HepG2 (cell line): ENCODE data around the gene CAPS. TPM values are rescaled to one million over a fixed set of nuclear protein-coding genes. Genes with fewer than 3 reads are reported as not detected.

Experiments used
- ATF7-NPFF ChIP-seq: sonication (generic); formaldehyde crosslinking; IDR thresholded peaks from 2 replicates; pipeline ENCODE4 v1.8.1; 2023; ENCODE audit warnings: mild to moderate bottlenecking, low read depth, missing genetic modification reagents, moderate library complexity
- FOXP1 ChIP-seq, 2 experiments: fragments of 450-650 bp in 1 of 2; IDR thresholded peaks; 2 replicates each; pipeline ENCODE4 v1.6.1; 2017 to 2018; ENCODE audit warnings: antibody characterized with exemption in 1 of 2
- GABPB1 ChIP-seq: IDR thresholded peaks from 2 replicates; pipeline ENCODE4 v1.6.1; 2016; ENCODE audit warnings: mild to moderate bottlenecking, missing genetic modification reagents, moderate library complexity, missing compliant biosample characterization
- HDAC6 ChIP-seq: fragments of 200-600 bp; sonication (generic); IDR thresholded peaks from 2 replicates; pipeline ENCODE4 v1.7.0; 2017; ENCODE audit warnings: mild to moderate bottlenecking, antibody characterized with exemption, low read length, low read depth
- HNRNPL ChIP-seq: fragments of 200-400 bp; formaldehyde crosslinking; IDR thresholded peaks from 2 replicates; pipeline ENCODE4 v1.6.1; 2017; ENCODE audit warnings: mild to moderate bottlenecking, low read depth, low read length
- IRX3 ChIP-seq: sonication (generic); formaldehyde crosslinking; IDR thresholded peaks from 2 replicates; pipeline ENCODE4 v1.8.1; 2023; ENCODE audit warnings: mild to moderate bottlenecking, low read depth, missing genetic modification reagents, borderline replicate concordance
- ISX ChIP-seq: sonication (generic); formaldehyde crosslinking; conservative IDR thresholded peaks from 2 replicates; pipeline ENCODE4 v1.5.0; 2020; ENCODE audit warnings: missing genetic modification reagents
- MLLT10 ChIP-seq: sonication (generic); formaldehyde crosslinking; IDR thresholded peaks from 2 replicates; pipeline ENCODE4 v1.4.0; 2020; ENCODE audit warnings: missing genetic modification reagents
- MTA3 ChIP-seq: sonication (generic); formaldehyde crosslinking; IDR thresholded peaks from 2 replicates; pipeline ENCODE4 v1.4.0; 2020; ENCODE audit warnings: missing genetic modification reagents
- NFYB ChIP-seq: sonication (generic); formaldehyde crosslinking; IDR thresholded peaks from 2 replicates; pipeline ENCODE4 v1.4.0; 2020; ENCODE audit warnings: missing genetic modification reagents
- PITX1 ChIP-seq: sonication (generic); formaldehyde crosslinking; IDR thresholded peaks from 2 replicates; pipeline ENCODE4 v1.5.1; 2020; ENCODE audit warnings: mild to moderate bottlenecking, missing genetic modification reagents
- RXRA ChIP-seq: sonication (generic); formaldehyde crosslinking; IDR thresholded peaks from 2 replicates; pipeline ENCODE4 v1.5.1; 2020; ENCODE audit warnings: missing genetic modification reagents
- SP1 ChIP-seq, 2 experiments: fragments of 450-650 bp in 1 of 2; sonication (generic) in 1 of 2; formaldehyde crosslinking in 1 of 2; IDR thresholded peaks; 2 replicates each; pipeline versions ENCODE4 v1.4.0 to v1.6.1; 2016 to 2020; ENCODE audit warnings: missing genetic modification reagents in 1 of 2
- ZBTB7A ChIP-seq: sonication (generic); formaldehyde crosslinking; IDR thresholded peaks from 2 replicates; pipeline ENCODE4 v1.8.0; 2022; ENCODE audit warnings: mild to moderate bottlenecking, missing genetic modification reagents
- ZNF10 ChIP-seq: sonication (generic); formaldehyde crosslinking; IDR thresholded peaks from 2 replicates; pipeline ENCODE4 v1.4.0; 2020; ENCODE audit warnings: mild to moderate bottlenecking, low read depth, missing genetic modification reagents, borderline replicate concordance
- ZNF180 ChIP-seq: sonication (generic); formaldehyde crosslinking; IDR thresholded peaks from 2 replicates; pipeline ENCODE4 v1.4.0; 2020; ENCODE audit warnings: low read depth, missing genetic modification reagents, borderline replicate concordance
- ZNF260 ChIP-seq: sonication (generic); formaldehyde crosslinking; IDR thresholded peaks from 2 replicates; pipeline ENCODE4 v1.4.0; 2020; ENCODE audit warnings: missing genetic modification reagents, low read depth, mild to moderate bottlenecking, borderline replicate concordance
- ZNF34 ChIP-seq: sonication (generic); formaldehyde crosslinking; IDR thresholded peaks from 2 replicates; pipeline ENCODE4 v1.4.0; 2020; ENCODE audit warnings: mild to moderate bottlenecking, missing genetic modification reagents, borderline replicate concordance
- ZNF44 ChIP-seq: sonication (generic); formaldehyde crosslinking; IDR thresholded peaks from 2 replicates; pipeline ENCODE4 v1.5.1; 2020; ENCODE audit warnings: mild to moderate bottlenecking, missing genetic modification reagents
- ZNF720 ChIP-seq: sonication (generic); formaldehyde crosslinking; IDR thresholded peaks from 2 replicates; pipeline ENCODE4 v1.4.0; 2020; ENCODE audit warnings: missing genetic modification reagents
- ZNF816 ChIP-seq: sonication (generic); formaldehyde crosslinking; IDR thresholded peaks from 2 replicates; pipeline ENCODE4 v1.8.0; 2022; ENCODE audit warnings: missing genetic modification reagents, mild to moderate bottlenecking, borderline replicate concordance
- ZNF83 ChIP-seq: sonication (generic); formaldehyde crosslinking; IDR thresholded peaks from 2 replicates; pipeline ENCODE4 v1.4.0; 2020; ENCODE audit warnings: missing genetic modification reagents, mild to moderate bottlenecking, borderline replicate concordance
- polyA plus RNA-seq, 8 experiments: library from polyadenylated mRNA; depleted of rRNA in 3 of 8; stranded (reverse) in 7 of 8; unstranded in 1 of 8; fragments of >200 nt; fragmentation: Illumina TruSeq in 4 of 8; extraction: Trizol in 4 of 8; gene quantifications; 2 replicates each; pipeline versions ENCODE4 v1.2.1 to v1.2.3, GENCODE V29; 2011 to 2016; ENCODE audit warnings: low read depth in 4 of 8, missing spikeins in 1 of 8, mixed read lengths in 1 of 8; ENCODE audit not compliant: insufficient read depth in 1 of 8
- total RNA-seq, 5 experiments: library from RNA; depleted of rRNA; stranded (reverse); fragments of >200 nt; fragmentation: Illumina TruSeq; extraction: Trizol; gene quantifications; 2 replicates each; pipeline ENCODE4 v1.2.3, GENCODE V29; 2016; ENCODE audit warnings: low read depth in 1 of 5
- TF ChIP-seq, protein P1 (sequence below): sonication (generic); formaldehyde crosslinking; IDR thresholded peaks from 2 replicates; pipeline ENCODE4 v1.5.1; 2020; ENCODE audit warnings: mild to moderate bottlenecking, missing genetic modification reagents, moderate library complexity
- TF ChIP-seq, protein P2 (sequence below): sonication (generic); formaldehyde crosslinking; IDR thresholded peaks from 2 replicates; pipeline ENCODE4 v1.4.0; 2020; ENCODE audit warnings: missing genetic modification reagents

Gene CAPS
- total and polyA plus RNA-seq, 2 of the 13 experiments (the other 11 are each of a cell fraction or from before 2014, with no cell fraction given) = 3.1 TPM

GRCh38 chr19:5880604-5881078, 33.4 kb upstream of the CAPS start (continued):
- TF ChIP-seq PITX1 (CRISPR knock-in tag) (0 out of 2 replicates have a peak, but pooled peaks have one; percentile 25), ZNF44 (no peak), MTA3 (CRISPR knock-in tag) (no peak), RXRA (CRISPR knock-in tag) (peak; percentile 81), ISX (CRISPR knock-in tag) (no peak), ZBTB7A (CRISPR knock-in tag) (no peak), ZNF34 (CRISPR knock-in tag) (no peak), HNRNPL (peak; percentile 82), ZNF180 (CRISPR knock-in tag) (no peak), ZNF260 (no peak), ATF7-NPFF (no peak), FOXP1 (IDR thresholded peaks at IDR 0.05) (no peak), FOXP1 (CRISPR knock-in tag; IDR thresholded peaks at IDR 0.05) (peak; percentile 61; the same call in 1 of the 2 replicates), ZNF10 (CRISPR knock-in tag) (no peak), GABPB1 (CRISPR knock-in tag) (peak; percentile 44; the same call in 1 of the 2 replicates), ZNF816 (CRISPR knock-in tag) (peak; percentile 83; the same call in 1 of the 2 replicates), ZNF83 (CRISPR knock-in tag) (no peak), NFYB (CRISPR knock-in tag) (no peak), ZNF720 (CRISPR knock-in tag) (no peak), IRX3 (CRISPR knock-in tag) (no peak), MLLT10 (CRISPR knock-in tag) (no peak), SP1 (IDR thresholded peaks at IDR 0.05) (no peak), SP1 (CRISPR knock-in tag; IDR thresholded peaks at IDR 0.05) (peak; percentile 53; the same call in 1 of the 2 replicates), HDAC6 (no peak)
- TF ChIP-seq, protein P1, sequence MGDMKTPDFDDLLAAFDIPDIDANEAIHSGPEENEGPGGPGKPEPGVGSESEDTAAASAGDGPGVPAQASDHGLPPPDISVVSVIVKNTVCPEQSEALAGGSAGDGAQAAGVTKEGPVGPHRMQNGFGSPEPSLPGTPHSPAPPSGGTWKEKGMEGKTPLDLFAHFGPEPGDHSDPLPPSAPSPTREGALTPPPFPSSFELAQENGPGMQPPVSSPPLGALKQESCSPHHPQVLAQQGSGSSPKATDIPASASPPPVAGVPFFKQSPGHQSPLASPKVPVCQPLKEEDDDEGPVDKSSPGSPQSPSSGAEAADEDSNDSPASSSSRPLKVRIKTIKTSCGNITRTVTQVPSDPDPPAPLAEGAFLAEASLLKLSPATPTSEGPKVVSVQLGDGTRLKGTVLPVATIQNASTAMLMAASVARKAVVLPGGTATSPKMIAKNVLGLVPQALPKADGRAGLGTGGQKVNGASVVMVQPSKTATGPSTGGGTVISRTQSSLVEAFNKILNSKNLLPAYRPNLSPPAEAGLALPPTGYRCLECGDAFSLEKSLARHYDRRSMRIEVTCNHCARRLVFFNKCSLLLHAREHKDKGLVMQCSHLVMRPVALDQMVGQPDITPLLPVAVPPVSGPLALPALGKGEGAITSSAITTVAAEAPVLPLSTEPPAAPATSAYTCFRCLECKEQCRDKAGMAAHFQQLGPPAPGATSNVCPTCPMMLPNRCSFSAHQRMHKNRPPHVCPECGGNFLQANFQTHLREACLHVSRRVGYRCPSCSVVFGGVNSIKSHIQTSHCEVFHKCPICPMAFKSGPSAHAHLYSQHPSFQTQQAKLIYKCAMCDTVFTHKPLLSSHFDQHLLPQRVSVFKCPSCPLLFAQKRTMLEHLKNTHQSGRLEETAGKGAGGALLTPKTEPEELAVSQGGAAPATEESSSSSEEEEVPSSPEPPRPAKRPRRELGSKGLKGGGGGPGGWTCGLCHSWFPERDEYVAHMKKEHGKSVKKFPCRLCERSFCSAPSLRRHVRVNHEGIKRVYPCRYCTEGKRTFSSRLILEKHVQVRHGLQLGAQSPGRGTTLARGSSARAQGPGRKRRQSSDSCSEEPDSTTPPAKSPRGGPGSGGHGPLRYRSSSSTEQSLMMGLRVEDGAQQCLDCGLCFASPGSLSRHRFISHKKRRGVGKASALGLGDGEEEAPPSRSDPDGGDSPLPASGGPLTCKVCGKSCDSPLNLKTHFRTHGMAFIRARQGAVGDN = peak; percentile 96
- TF ChIP-seq, protein P2, sequence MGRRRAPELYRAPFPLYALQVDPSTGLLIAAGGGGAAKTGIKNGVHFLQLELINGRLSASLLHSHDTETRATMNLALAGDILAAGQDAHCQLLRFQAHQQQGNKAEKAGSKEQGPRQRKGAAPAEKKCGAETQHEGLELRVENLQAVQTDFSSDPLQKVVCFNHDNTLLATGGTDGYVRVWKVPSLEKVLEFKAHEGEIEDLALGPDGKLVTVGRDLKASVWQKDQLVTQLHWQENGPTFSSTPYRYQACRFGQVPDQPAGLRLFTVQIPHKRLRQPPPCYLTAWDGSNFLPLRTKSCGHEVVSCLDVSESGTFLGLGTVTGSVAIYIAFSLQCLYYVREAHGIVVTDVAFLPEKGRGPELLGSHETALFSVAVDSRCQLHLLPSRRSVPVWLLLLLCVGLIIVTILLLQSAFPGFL (CRISPR knock-in tag) = no peak
